HPDE6-E6E7 (cell line): Measurements from ENCODE around the gene CYP3A5.
"Not testable (repeated sequence)": the region's sequence is repeated elsewhere in the genome, so short reads cannot be mapped to it uniquely, and the experiment has no call there.

Source experiments
- DNase-seq: peaks from one replicate; pipeline ENCODE4 v3.0.0; 2011; ENCODE audit warnings: missing footprints; ENCODE audit errors: extremely low spot score

Gene CYP3A5

DNA sequence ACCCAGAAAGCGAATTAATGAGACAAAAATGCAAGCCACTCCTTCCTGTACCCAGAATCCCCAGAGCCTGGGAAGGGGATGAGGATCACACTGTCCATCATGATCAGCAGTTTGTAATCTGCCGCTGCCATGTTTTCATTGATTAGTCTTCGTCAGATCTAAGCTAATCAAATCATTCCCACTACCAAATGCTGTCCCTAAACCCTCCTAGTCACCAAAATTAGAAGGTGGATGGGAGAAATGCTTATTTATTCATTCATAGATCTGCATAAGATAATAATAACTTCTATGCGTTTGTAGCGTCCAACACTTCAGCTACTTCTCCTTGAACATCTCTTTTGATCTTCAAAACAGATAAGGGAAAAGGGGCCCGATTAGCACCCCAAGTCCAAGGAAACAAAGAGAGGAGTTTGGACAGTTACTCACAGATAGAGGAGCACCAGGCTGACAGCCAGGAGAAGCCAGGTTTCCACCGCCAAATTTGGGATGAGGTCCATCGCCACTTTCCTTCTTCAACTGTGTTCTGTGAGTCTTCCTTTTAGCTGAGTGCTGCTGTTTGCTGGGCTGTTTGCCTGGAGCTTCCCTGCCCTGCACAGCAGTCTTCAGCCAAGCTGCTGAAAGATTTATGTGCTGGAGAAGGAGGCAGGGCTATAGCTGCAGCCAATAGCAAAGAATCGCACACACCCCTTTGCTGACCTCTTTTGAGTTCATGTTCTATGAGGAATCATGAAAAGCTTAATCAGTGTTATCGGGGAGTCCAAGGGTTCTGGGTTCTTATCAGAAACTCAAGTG, at the start of gene CYP3A5:
CYP3A5 (minus strand) TSS at position 597 of the 792 bp plus-strand sequence; CDS start at position 497, 100 bp downstream.
- DNase-seq: no peak

DNA sequence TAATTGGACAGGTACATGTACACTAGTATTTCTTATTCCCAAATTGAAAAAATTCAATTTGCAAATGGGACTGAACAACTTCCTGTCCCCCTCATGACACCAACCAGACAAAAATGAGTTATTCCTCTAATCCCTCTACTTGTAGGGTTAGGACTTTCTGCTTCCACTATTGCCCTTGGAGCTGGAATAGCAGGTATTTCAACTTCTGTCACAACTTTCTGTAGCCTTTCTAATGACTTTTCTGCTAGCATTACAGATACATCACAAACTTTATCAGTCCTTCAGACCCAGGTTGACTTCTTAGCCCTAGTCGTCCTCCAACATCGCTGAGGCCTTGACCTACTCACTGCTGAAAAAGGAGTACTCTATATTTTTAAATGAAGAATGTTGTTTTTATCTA, 48.8 kb upstream of the CYP3A5 start:
- DNase-seq: no peak

DNA sequence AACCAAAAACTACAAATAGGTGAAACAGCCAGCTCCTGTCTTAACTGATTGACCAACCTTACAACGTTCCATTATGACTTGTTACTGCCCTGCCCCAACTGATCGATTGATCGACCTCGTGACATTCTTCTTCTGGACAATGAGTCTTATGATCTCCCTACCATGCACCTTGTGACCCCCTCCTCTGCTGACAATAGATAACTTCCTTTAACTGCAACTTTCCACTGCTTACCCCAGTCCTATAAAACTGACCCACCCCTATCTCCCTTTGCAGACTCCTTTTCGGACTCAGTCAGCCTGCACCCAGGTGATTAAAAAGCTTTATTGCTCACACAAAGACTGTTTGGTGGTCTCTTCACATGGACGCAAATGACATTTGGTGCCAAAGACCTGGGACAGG, 43.4 kb upstream of the CYP3A5 start:
- DNase-seq: not testable (repeated sequence)

DNA sequence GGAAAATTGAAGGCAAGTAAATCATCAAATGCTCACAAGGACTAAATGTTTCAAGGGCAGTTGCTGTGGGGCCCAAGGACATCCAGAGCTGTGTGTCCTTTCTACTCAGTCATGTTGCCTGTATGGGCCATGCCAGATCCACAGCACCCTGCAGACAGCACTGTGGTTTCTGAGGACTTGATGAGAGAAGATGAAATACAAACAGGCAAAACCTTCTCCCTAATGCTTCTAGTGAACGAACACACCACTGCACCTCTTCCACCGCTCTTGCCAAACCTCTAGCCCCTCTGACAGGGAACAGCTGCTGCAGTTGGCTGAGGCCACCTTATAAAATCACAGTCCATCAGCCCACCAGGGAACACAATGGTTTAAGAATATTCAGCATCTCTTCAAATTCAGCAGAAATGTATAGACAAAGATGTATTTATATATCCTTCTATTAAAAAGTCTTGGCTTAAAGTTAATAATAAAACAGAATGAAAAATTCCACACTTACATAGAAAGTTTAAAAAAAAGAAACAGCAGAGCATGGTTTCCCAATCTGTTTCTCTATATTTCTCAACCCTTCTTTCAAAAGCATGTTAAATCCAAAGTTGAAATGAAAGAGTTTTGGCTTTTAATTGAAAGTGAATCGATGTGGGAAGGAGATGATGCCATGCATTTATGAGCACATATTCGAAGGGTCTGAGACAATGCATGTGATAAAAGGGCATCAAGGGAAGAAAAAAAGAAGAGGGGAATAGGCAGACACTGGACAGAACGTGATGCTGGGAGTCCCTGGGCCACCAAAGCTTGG, 41.2 kb upstream of the CYP3A5 start:
- no peak for DNase-seq

DNA sequence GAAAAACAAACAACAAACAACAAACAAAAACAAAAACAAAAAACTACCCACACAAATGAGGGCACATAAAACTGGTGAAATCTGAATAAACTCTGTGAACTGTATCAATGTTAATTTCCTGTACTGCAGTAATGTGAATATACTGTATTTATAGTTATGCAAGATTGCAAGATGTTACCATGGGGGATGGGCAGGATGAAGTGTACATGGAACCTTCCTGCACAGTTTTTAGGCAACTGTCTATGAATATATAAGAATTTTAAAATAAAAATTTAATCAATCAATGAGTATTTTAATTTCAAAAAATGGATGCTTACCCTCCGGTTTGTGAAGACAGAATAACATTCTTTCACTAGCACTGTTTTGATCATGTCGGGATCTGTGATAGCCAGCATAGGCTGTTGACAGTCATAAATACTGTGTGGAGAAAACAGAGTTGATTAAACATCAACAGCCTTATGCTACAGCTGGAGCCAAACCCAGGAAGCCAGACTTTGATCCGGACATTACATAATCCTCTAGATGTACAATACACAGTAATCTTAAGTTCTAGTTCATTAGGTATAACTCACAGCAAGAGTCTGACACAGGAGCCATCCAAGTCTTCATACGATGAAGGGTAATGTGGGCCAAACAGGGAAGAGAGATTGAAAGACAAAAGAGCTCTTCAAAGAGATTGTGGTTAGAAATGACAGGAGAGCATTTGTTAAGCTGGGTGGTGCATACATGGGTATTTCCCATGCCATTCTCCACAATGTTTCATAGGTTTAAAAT, 40.4 kb upstream of the CYP3A5 start:
- no peak for DNase-seq

DNA sequence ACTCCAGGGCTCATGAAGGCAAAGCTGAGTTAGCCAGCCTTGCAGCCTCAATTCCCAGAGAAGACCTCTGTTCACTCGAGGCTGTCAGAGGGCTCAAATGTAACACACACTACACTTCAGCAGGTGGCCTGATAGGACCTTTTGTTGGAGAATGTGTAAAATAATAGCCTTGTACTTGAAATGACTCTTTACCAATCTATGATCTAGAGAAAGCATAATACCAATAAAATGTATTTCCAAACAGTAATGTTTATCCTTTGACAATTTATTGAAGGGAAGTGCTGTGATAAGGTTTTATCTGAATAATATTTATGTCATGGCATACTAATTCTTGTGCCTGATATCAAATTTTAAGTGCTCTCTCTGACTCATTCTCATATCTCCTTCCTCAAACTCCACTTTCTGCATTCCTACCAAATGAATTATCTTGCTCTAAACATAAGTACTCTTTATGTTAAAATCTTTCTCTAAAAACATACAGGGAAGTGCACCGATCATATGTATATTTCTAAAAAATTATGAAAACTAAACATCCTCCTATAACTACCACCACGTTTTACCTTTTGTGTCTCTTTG, 34.3 kb upstream of the CYP3A5 start:
- peak; percentile 21 for DNase-seq

DNA sequence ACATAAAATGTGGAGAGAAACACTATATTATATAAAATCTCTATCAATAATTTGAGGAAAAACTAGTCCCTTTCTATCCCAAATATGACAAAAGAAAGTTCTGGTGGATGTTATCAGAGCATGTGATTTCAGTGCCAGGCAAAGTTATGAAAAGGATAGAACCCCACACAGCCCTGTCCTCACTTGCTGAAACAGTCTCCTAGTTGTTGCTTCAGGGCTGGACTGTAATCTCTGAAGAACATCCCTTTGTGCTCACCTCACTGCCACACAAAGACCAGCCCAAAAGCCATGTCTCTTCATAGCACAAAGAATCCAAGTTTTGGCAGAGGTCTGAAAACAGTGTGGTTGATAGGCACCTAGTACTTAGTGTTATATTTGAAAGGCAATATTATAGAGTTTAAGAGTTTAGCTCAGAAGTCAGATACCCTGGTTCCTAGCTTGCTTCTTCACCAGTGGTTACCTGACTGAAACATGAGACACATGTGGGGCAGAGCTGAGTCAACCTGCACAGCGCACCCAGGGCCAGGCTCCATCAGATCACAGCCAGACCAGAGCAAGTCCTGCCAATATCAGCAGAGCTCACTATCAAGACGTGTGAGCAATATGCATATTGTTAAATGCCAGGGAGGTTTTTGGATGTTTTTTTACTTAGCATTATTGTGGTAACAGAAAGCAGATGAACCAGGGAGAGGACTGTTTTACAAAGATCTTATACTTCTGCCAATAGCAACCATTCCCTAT, 30.2 kb upstream of the CYP3A5 start:
- no peak for DNase-seq

DNA sequence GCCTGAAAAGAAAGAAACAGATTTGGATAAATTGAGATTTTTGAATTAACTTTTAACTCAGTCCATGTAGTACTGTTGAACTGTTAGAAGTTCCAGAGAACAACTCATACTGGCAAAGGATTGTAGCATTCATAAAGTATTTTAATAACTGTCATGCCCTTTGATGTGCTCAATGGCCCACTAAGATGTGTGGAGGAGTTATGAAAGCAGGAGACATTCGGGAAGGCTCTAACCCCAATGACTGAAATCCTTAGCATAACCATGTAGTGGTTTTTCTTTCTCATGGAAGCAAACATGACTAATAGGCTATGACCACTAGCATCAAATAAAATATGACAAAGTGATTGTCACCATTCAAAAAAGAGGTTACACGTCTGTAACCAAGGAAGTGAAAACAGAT, 29.5 kb upstream of the CYP3A5 start:
- DNase-seq: no peak

DNA sequence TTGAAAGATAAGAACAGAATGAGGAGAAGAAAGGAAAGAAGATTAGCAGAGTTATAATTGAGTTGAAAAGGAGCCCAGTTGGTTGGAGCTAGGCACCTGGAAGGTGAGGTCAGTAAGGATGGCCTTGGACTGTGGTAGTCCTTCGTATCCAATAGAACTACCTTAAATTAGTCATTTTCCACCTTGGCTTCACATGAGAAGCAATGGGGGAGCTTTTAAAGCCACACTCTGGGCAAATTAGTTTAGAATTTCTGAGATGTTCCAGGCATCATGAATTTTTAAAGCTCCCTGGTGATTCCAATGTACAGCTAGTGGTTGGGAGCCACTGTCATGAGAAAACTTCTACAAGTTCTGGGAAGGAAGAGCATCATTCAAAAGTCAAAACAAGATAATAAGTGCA, 27.3 kb upstream of the CYP3A5 start:
- DNase-seq: no peak

DNA sequence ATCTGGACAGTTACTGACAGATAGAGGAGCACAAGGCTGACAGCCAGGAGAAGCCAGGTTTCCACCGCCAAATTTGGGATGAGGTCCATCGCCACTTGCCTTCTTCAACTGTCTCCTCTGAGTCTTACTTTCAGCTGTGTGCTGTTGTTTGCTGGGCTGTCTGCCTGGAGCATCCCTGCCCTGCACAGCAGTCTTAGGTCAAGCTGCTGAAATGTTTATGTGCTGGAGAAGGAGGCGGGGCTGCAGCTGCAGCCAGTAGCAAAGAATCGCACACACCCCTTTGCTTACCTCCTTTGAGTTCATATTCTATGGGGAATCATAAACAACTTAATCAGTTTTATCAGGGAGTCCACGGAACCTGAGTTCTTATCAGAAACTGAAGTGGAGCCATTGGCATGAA, 20.1 kb upstream of the CYP3A5 start:
- no peak for DNase-seq

DNA sequence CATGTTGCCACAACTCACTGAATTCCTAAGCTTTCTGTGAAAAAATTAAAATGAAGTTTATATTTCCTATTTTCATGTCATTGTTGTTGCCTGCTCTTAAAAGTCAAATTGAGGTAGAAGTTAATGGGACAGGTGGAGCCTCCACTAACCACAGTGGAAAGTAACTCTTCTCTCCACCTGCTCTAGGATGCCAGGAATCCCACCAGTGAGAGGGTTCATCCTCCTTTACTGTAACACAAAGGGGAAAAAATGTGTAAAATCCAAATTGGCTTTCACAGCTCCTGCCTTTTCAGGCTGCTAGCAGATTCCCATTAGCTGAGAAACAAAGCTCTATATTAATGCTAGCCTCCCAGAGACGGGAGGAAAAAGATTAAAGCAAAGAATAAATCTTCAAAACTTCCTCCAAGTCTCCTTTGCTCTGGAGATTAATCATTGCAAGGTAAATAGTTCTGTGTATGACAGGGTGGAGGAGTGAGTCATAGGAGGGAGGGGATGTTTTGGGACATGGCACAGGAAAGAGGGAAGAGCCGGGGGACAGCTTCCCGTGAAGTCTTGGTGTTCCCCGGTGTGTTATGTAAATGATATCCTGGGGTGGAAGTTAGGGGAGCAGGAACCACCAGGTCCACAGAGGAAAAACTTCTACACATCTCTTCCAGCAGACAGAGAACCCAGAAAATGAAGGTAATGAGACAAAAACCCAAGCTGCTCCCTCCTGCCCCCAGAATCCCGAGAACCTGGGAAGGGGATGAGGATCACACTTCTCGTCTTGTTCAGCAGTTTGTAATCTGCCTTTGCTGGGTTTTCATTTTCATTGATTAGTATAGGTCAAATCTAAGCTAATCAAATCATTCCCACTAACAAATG, 19.3 kb upstream of the CYP3A5 start:
- not testable (repeated sequence) for DNase-seq

DNA sequence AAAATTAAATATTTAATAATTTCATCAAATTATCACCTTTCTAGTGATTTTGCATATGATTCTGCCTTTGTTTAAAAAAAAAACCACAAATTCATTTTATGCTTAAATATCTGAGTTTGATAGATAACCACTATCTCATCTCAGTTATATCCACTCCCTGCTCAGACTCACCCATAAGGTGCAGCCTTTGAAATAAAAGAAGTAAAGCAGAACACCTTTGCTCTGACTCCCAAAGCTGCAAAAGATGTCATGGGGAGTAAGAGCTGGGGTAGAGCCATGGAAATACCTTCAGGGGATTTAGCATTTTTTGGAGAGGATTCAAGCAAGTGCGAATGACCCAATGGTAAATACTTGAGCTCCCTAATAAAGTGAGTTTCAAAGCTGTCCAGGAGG, 15.1 kb upstream of the CYP3A5 start:
- no peak for DNase-seq

DNA sequence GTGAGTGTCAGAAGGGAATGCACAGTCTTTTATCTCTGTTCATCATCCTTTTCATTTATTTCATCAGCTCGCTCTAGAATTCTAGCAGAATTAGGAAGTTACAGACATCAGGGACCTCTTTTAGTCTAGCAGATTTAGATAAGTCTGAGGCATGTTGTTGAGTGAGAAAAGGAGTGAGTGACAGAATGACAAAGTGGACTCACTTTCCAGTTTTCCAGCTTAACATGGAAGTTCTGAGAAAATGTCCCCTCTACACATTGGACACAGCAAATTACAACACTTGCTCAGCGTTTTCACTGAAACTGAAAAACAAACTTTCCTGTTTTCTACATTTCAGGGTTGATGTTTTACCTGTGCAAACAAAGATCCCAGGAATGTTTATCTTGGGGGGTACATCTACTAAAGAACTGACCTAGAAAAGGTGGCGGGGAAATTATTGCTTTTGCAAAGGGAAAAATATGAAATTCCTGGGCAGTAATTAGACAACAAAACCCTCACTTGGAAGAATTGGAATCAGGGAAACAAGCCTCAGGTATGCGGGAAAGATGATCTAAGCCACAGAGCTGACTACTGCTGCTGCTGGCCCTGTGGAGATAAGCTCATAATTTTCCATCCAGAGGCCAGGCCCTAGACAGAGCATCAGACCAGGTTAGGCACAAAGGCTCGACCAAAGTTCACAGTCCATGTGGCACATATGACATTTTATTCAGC, 14.6 kb upstream of the CYP3A5 start:
- no peak for DNase-seq

DNA sequence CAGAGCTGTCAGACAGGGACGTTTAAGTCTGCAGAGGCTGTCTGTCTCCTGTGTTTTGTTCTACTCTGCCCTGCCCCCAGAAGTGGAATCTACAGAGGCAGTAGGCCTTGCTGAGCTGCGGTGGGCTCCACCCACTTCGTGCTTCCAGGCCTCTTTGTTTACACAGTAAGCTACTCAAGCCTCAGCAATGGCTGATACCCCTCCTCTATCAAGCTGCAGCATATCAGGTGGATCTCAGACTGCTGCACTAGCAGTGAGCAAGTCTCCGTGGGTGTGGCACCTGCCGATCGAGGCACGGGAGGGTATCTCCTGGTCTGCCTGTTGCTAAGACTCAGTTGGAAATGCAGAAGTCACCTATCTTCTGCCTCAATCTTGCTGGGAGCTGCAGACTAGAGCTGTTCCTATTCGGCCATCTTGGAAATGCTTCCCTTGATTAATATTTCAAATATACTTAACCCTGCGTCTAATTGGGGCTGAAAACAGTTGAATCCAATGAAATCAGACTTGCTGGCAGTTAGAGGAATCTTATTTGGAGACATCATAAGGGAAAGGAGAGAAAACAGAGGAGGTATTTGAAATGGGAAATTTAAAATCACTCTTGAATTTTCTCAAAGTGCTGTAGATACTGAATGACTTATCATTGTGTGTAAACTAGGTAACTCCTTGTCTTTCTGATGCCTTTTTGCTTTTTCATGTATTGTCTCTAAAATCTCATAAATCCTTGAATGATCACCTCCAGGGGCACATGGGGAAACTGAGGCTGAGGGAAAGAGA, 13.8 kb upstream of the CYP3A5 start:
- DNase-seq: no peak

DNA sequence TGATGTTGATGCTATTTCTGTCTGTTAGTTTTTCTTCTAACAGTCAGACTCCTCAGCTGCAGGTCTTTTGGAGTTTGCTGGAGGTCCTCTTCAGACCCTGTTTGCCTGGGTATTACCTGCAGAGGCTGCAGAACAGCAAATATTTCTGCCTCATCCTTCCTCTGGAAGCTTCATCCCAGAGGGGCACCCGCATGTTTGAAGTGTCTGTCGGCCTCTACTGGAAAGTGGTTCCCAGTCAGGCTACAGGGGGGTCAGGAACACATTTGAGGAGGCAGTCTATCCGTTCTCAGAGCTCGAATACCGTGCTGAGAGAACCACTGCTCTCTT, 13.3 kb upstream of the CYP3A5 start:
- DNase-seq: no peak

DNA sequence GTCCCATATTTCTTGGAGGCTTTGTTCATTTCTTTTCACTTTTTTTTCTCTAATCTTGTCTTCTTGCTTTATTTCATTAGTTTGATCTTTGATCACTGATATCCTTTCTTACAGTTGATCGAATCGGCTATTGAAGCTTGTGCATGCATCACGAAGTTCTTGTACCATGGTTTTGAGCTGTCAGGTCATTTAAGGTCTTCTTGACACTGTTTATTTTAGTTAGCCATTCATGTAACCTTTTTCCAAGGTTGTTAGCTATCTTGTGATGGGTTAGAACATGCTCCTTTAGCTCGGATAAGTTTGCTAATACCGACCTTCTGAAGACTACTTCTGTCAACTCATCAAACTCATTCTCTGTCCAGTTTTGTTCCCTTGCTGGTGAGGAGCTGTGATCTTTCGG, 12.8 kb upstream of the CYP3A5 start:
- DNase-seq: not testable (repeated sequence)

DNA sequence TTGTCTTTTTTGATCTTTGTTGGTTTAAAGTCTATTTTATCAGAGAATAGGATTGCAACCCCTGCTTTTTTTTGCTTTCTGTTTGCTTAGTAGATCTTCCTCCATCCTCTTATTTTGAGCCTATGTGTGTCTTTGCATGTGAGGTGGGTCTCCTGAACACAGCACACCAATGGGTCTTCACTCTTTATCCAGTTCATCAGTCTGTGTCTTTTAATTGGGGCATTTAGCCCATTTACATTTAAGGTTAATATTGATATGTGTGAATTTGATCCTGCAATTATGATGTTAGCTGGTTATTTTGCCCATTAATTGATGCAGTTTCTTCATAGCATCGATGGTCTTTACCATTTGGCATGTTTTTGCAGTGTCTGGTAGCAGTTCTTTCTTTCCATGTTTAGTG, 11.9 kb upstream of the CYP3A5 start:
- DNase-seq: not testable (repeated sequence)

DNA sequence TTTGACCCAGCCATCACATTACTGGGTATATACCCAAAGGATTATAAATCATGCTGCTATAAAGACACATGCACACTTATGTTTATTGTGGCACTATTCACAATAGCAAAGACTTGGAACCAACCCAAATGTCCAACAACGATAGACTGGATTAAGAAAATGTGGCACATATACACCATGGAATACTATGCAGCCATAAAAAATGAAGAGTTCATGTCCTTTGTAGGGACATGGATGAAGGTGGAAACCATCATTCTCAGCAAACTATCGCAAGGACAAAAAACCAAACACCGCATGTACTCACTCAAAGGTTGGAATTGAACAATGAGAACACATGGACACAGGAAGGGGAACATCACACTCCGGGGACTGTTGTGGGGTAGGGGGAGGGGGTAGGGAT, 11.1 kb upstream of the CYP3A5 start:
- not testable (repeated sequence) for DNase-seq
